ENCODE data around the gene KIF27.
"Not testable (repeated sequence)": the region's sequence is repeated elsewhere in the genome, so short reads cannot be mapped to it uniquely, and the experiment has no call there.

The KIF27 gene

GRCh38 chr9:83920927-83921707, at the start of gene KIF27:
KIF27 (minus strand) TSS chr9:83921432; CDS start chr9:83915591, 5,841 bp downstream.
- Mint-ChIP-seq H3K4me3 (peak within 1 kb of the TSS; percentile 84), H3K9me3 (no peaks in the 10 kb centered on the region), H3K36me3 (ENCODE audit: low read depth) (peaks cover 9% of the 10 kb centered on the region)

GRCh38 chr9:83969602-83970001, 48.4 kb upstream of the KIF27 start:
- DNase-seq, result no peak
- Mint-ChIP-seq H3K27ac (no peak overlapping the region), H3K4me3 (no peak overlapping the region), H3K27me3 (no peaks in the 10 kb centered on the region), H3K4me1 (ENCODE audit: low read depth) (peaks cover 52% of the 10 kb centered on the region), H3K36me3 (ENCODE audit: low read depth) (peaks cover 89% of the 10 kb centered on the region), H3K9me3 (no peaks in the 10 kb centered on the region)

More at GRCh38 chr9:83920927-83921707, at the start of gene KIF27:
- Mint-ChIP-seq H3K27ac (peak within 1 kb of the TSS; percentile 94), H3K4me1 (ENCODE audit: low read depth) (peaks cover 20% of the 10 kb centered on the region), H3K27me3 (no peaks in the 10 kb centered on the region)
- peak; percentile 99 for DNase-seq

GRCh38 chr9:83967073-83967472, 45.8 kb upstream of the KIF27 start:
- H3K9me3 Mint-ChIP-seq, result no peaks in the 10 kb centered on the region
- H3K4me3 Mint-ChIP-seq, result no peak overlapping the region
- H3K27me3 Mint-ChIP-seq, result no peaks in the 10 kb centered on the region
- peaks cover 35% of the 10 kb centered on the region for H3K4me1 Mint-ChIP-seq (ENCODE audit: low read depth)
- no peak for DNase-seq
- H3K36me3 Mint-ChIP-seq (ENCODE audit: low read depth), result peaks cover 65% of the 10 kb centered on the region
- H3K27ac Mint-ChIP-seq, result peak overlapping the region; percentile 51

GRCh38 chr9:83966209-83966582, 45.0 kb upstream of the KIF27 start:
- peak; percentile 40 for DNase-seq
- Mint-ChIP-seq H3K36me3 (ENCODE audit: low read depth) (peaks cover 56% of the 10 kb centered on the region), H3K27ac (peak overlapping the region; percentile 64)

GRCh38 chr9:83965350-83966208, 44.3 kb upstream of the KIF27 start:
- Mint-ChIP-seq H3K27ac (peak overlapping the region; percentile 80), H3K4me3 (no peak overlapping the region), H3K27me3 (no peaks in the 10 kb centered on the region), H3K9me3 (no peaks in the 10 kb centered on the region), H3K36me3 (ENCODE audit: low read depth) (peaks cover 50% of the 10 kb centered on the region), H3K4me1 (ENCODE audit: low read depth) (peaks cover 23% of the 10 kb centered on the region)
- DNase-seq, result no peak

More at GRCh38 chr9:83966209-83966582, 45.0 kb upstream of the KIF27 start:
- peaks cover 27% of the 10 kb centered on the region for H3K4me1 Mint-ChIP-seq (ENCODE audit: low read depth)
- H3K9me3 Mint-ChIP-seq, result no peaks in the 10 kb centered on the region
- no peaks in the 10 kb centered on the region for H3K27me3 Mint-ChIP-seq
- no peak overlapping the region for H3K4me3 Mint-ChIP-seq

- Mint-ChIP-seq H3K27ac (peak overlapping the region; percentile 53), H3K36me3 (ENCODE audit: low read depth) (peaks cover 44% of the 10 kb centered on the region), H3K9me3 (no peaks in the 10 kb centered on the region), H3K4me1 (ENCODE audit: low read depth) (peaks cover 16% of the 10 kb centered on the region), H3K27me3 (no peaks in the 10 kb centered on the region), H3K4me3 (no peak overlapping the region)
- DNase-seq, result no peak
Observed at GRCh38 chr9:83964973-83965349, 43.7 kb upstream of the KIF27 start.

GRCh38 chr9:83962165-83962564, 40.9 kb upstream of the KIF27 start:
- Mint-ChIP-seq H3K27me3 (no peaks in the 10 kb centered on the region), H3K36me3 (ENCODE audit: low read depth) (peaks cover 16% of the 10 kb centered on the region), H3K27ac (no peak overlapping the region), H3K9me3 (no peaks in the 10 kb centered on the region), H3K4me3 (no peak overlapping the region), H3K4me1 (ENCODE audit: low read depth) (peaks cover 5% of the 10 kb centered on the region)
- DNase-seq, result no peak

- H3K4me1 Mint-ChIP-seq (ENCODE audit: low read depth), result peaks cover 14% of the 10 kb centered on the region
Observed at GRCh38 chr9:83960991-83961390, 39.8 kb upstream of the KIF27 start.

GRCh38 chr9:83959061-83959460, 37.8 kb upstream of the KIF27 start:
- no peak for DNase-seq
- H3K27ac Mint-ChIP-seq, result no peak overlapping the region
- peaks cover 25% of the 10 kb centered on the region for H3K36me3 Mint-ChIP-seq (ENCODE audit: low read depth)
- H3K27me3 Mint-ChIP-seq, result no peaks in the 10 kb centered on the region
- H3K9me3 Mint-ChIP-seq, result no peaks in the 10 kb centered on the region
- H3K4me1 Mint-ChIP-seq (ENCODE audit: low read depth), result peaks cover 24% of the 10 kb centered on the region
- no peak overlapping the region for H3K4me3 Mint-ChIP-seq

More at GRCh38 chr9:83960991-83961390, 39.8 kb upstream of the KIF27 start:
- Mint-ChIP-seq H3K27ac (peak overlapping the region; percentile 14), H3K27me3 (no peaks in the 10 kb centered on the region), H3K36me3 (ENCODE audit: low read depth) (peaks cover 12% of the 10 kb centered on the region), H3K4me3 (no peak overlapping the region), H3K9me3 (no peaks in the 10 kb centered on the region)
- DNase-seq, result no peak

- H3K36me3 Mint-ChIP-seq (ENCODE audit: low read depth), result peaks cover 36% of the 10 kb centered on the region
- H3K27ac Mint-ChIP-seq, result peak overlapping the region; percentile 97
- H3K9me3 Mint-ChIP-seq, result no peaks in the 10 kb centered on the region
- DNase-seq, result no peak
- H3K27me3 Mint-ChIP-seq, result no peaks in the 10 kb centered on the region
- H3K4me3 Mint-ChIP-seq, result peak overlapping the region; percentile 97
- H3K4me1 Mint-ChIP-seq (ENCODE audit: low read depth), result peaks cover 24% of the 10 kb centered on the region
Observed at GRCh38 chr9:83957248-83957513, 35.9 kb upstream of the KIF27 start.

- H3K27ac Mint-ChIP-seq, result peak overlapping the region; percentile 97
- DNase-seq, result peak; percentile 82
- no peaks in the 10 kb centered on the region for H3K27me3 Mint-ChIP-seq
Observed at GRCh38 chr9:83956436-83957247, 35.4 kb upstream of the KIF27 start.

GRCh38 chr9:83956086-83956435, 34.8 kb upstream of the KIF27 start:
- Mint-ChIP-seq H3K4me3 (peak overlapping the region; percentile 97), H3K27ac (peak overlapping the region; percentile 97), H3K27me3 (no peaks in the 10 kb centered on the region), H3K4me1 (ENCODE audit: low read depth) (peaks cover 24% of the 10 kb centered on the region), H3K36me3 (ENCODE audit: low read depth) (peaks cover 43% of the 10 kb centered on the region), H3K9me3 (no peaks in the 10 kb centered on the region)
- DNase-seq, result peak; percentile 72

More at GRCh38 chr9:83956436-83957247, 35.4 kb upstream of the KIF27 start:
- Mint-ChIP-seq H3K36me3 (ENCODE audit: low read depth) (peaks cover 41% of the 10 kb centered on the region), H3K4me1 (ENCODE audit: low read depth) (peaks cover 24% of the 10 kb centered on the region), H3K9me3 (no peaks in the 10 kb centered on the region), H3K4me3 (peak overlapping the region; percentile 97)

GRCh38 chr9:83948096-83948495, 26.9 kb upstream of the KIF27 start:
- not testable (repeated sequence) for DNase-seq; H3K27ac Mint-ChIP-seq; H3K9me3 Mint-ChIP-seq; H3K4me1 Mint-ChIP-seq (ENCODE audit: low read depth); H3K27me3 Mint-ChIP-seq; H3K4me3 Mint-ChIP-seq
- peaks cover 62% of the 10 kb centered on the region for H3K36me3 Mint-ChIP-seq (ENCODE audit: low read depth)

- DNase-seq, result no peak
- Mint-ChIP-seq H3K9me3 (no peaks in the 10 kb centered on the region), H3K27me3 (no peaks in the 10 kb centered on the region), H3K36me3 (ENCODE audit: low read depth) (peaks cover 69% of the 10 kb centered on the region), H3K4me1 (ENCODE audit: low read depth) (no peaks in the 10 kb centered on the region), H3K4me3 (no peak overlapping the region), H3K27ac (no peak overlapping the region)
Observed at GRCh38 chr9:83940590-83941303, 19.5 kb upstream of the KIF27 start.

Data from activated T-cell treated with anti-CD3 and anti-CD28 coated beads, Interleukin-2, amount 50 U/mL, for 24 hours (primary cell).